Measurements from ENCODE around the gene FXYD3. TPM values are rescaled to one million over a fixed set of nuclear protein-coding genes. Genes with fewer than 3 reads are reported as not detected.
"Not testable (repeated sequence)": the region's sequence is repeated elsewhere in the genome, so short reads cannot be mapped to it uniquely, and the experiment has no call there.

Gene FXYD3
- total RNA-seq, 6 experiments from 2014 or later, result not detected

- Mint-ChIP-seq H3K4me1 (ENCODE audit: low read depth) (no peaks in the 10 kb centered on the region; the same call in 1 of the 2 replicates), H3K9me3 (no peaks in the 10 kb centered on the region; the same call in 1 of the 2 replicates), H3K36me3 (ENCODE audit: low read depth) (no peaks in the 10 kb centered on the region), H3K4me3 (no peak overlapping the region), H3K27me3 (ENCODE audit: insufficient read depth) (peaks cover 18% of the 10 kb centered on the region), H3K27ac (no peak overlapping the region)
- DNase-seq, result no peak
- no peak for TF ChIP-seq CTCF (IDR thresholded peaks at IDR 0.05)
Observed at GRCh38 chr19:35099155-35099896, 16.3 kb upstream of the FXYD3 start.

- H3K27ac Mint-ChIP-seq, result no peak overlapping the region
- no peaks in the 10 kb centered on the region; the same call in 1 of the 2 replicates for H3K9me3 Mint-ChIP-seq
- H3K36me3 Mint-ChIP-seq (ENCODE audit: low read depth), result no peaks in the 10 kb centered on the region
- peaks cover 16% of the 10 kb centered on the region for H3K27me3 Mint-ChIP-seq (ENCODE audit: insufficient read depth)
- H3K4me3 Mint-ChIP-seq, result no peak overlapping the region
- TF ChIP-seq CTCF (IDR thresholded peaks at IDR 0.05), result no peak
- DNase-seq, result no peak
- H3K4me1 Mint-ChIP-seq (ENCODE audit: low read depth), result no peaks in the 10 kb centered on the region; the same call in 1 of the 2 replicates
Observed at GRCh38 chr19:35099897-35100275, 15.7 kb upstream of the FXYD3 start.

GRCh38 chr19:35100588-35101533 lies 14.8 kb upstream of the FXYD3 start:
- H3K36me3 Mint-ChIP-seq (ENCODE audit: low read depth), result no peaks in the 10 kb centered on the region
- no peak overlapping the region for H3K27ac Mint-ChIP-seq
- DNase-seq, result no peak
- TF ChIP-seq CTCF (IDR thresholded peaks at IDR 0.05), result no peak
- H3K4me1 Mint-ChIP-seq (ENCODE audit: low read depth), result no peaks in the 10 kb centered on the region; the same call in 1 of the 2 replicates
- H3K9me3 Mint-ChIP-seq, result no peaks in the 10 kb centered on the region; the same call in 1 of the 2 replicates
- H3K27me3 Mint-ChIP-seq (ENCODE audit: insufficient read depth), result peaks cover 12% of the 10 kb centered on the region
- H3K4me3 Mint-ChIP-seq, result no peak overlapping the region

GRCh38 chr19:35101949-35102348 lies 13.7 kb upstream of the FXYD3 start:
- H3K4me1 Mint-ChIP-seq (ENCODE audit: low read depth); H3K9me3 Mint-ChIP-seq; DNase-seq; H3K27ac Mint-ChIP-seq; H3K4me3 Mint-ChIP-seq; H3K36me3 Mint-ChIP-seq (ENCODE audit: low read depth): not testable (repeated sequence)
- H3K27me3 Mint-ChIP-seq (ENCODE audit: insufficient read depth), result peaks cover 11% of the 10 kb centered on the region

- H3K4me1 Mint-ChIP-seq (ENCODE audit: low read depth); H3K36me3 Mint-ChIP-seq (ENCODE audit: low read depth); H3K4me3 Mint-ChIP-seq; H3K27me3 Mint-ChIP-seq (ENCODE audit: insufficient read depth); H3K9me3 Mint-ChIP-seq; H3K27ac Mint-ChIP-seq; DNase-seq: not testable (repeated sequence)
Observed at GRCh38 chr19:35103614-35104013, 12.0 kb upstream of the FXYD3 start.

GRCh38 chr19:35104361-35104760 lies 11.3 kb upstream of the FXYD3 start:
- Mint-ChIP-seq H3K4me3 (no peak overlapping the region), H3K27ac (no peak overlapping the region), H3K36me3 (ENCODE audit: low read depth) (no peaks in the 10 kb centered on the region), H3K27me3 (ENCODE audit: insufficient read depth) (peaks cover 10% of the 10 kb centered on the region), H3K9me3 (peaks cover 7% of the 10 kb centered on the region), H3K4me1 (ENCODE audit: low read depth) (no peaks in the 10 kb centered on the region)
- no peak for DNase-seq
- no peak for TF ChIP-seq CTCF (IDR thresholded peaks at IDR 0.05)

Measured in HFFc6 (cell line).